Retinal pigment epithelial cell (primary cell): ENCODE measurements around the gene DEDD.

Source experiments
- DNase-seq: peaks from one replicate; pipeline ENCODE4 v3.0.0-alpha.2; 2010; ENCODE audit warnings: low read depth
- H3K4me3 ChIP-seq: 2 replicates; pipeline ENCODE4 v1.5.1; 2011; ENCODE audit warnings: mild to moderate bottlenecking, low read length, control low read depth, moderate library complexity
- TF ChIP-seq, protein P1 (sequence below): conservative IDR thresholded peaks from 2 replicates; pipeline ENCODE4 v1.5.1; 2011; ENCODE audit warnings: low read depth, low read length, control low read depth, inconsistent platforms

DEDD gene

GRCh38 chr1:161076410-161076809 is 56.1 kb downstream of the DEDD start:
- TF ChIP-seq, protein P1, sequence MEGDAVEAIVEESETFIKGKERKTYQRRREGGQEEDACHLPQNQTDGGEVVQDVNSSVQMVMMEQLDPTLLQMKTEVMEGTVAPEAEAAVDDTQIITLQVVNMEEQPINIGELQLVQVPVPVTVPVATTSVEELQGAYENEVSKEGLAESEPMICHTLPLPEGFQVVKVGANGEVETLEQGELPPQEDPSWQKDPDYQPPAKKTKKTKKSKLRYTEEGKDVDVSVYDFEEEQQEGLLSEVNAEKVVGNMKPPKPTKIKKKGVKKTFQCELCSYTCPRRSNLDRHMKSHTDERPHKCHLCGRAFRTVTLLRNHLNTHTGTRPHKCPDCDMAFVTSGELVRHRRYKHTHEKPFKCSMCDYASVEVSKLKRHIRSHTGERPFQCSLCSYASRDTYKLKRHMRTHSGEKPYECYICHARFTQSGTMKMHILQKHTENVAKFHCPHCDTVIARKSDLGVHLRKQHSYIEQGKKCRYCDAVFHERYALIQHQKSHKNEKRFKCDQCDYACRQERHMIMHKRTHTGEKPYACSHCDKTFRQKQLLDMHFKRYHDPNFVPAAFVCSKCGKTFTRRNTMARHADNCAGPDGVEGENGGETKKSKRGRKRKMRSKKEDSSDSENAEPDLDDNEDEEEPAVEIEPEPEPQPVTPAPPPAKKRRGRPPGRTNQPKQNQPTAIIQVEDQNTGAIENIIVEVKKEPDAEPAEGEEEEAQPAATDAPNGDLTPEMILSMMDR, result no peak
- H3K4me3 ChIP-seq, result no peak overlapping the region

GRCh38 chr1:161074676-161075368 is 57.6 kb downstream of the DEDD start:
- no peak for DNase-seq
- TF ChIP-seq, protein P1, result no peak
- no peak overlapping the region for H3K4me3 ChIP-seq

More at GRCh38 chr1:161076410-161076809, 56.1 kb downstream of the DEDD start:
- no peak for DNase-seq

GRCh38 chr1:161073474-161074121 is 58.9 kb downstream of the DEDD start:
- no peak for DNase-seq
- TF ChIP-seq, protein P1, result no peak
- no peak overlapping the region for H3K4me3 ChIP-seq

GRCh38 chr1:161072751-161073449 is 59.6 kb downstream of the DEDD start:
- DNase-seq, result no peak
- no peak overlapping the region for H3K4me3 ChIP-seq
- TF ChIP-seq, protein P1, result no peak

GRCh38 chr1:161071886-161072371 is 60.5 kb downstream of the DEDD start:
- TF ChIP-seq, protein P1, result peak; percentile 71
- no peak overlapping the region for H3K4me3 ChIP-seq
- DNase-seq, result no peak
